HepG2 (cell line): ENCODE measurements around the gene THY1. TPM values are rescaled to one million over a fixed set of nuclear protein-coding genes. Genes with fewer than 3 reads are reported as not detected.

Experiments used
- GATAD2A ChIP-seq: IDR thresholded peaks from 2 replicates; pipeline ENCODE4 v1.6.1; 2016
- HOXA7 ChIP-seq: sonication (generic); formaldehyde crosslinking; IDR thresholded peaks from 2 replicates; pipeline ENCODE4 v1.8.1; 2022; ENCODE audit warnings: mild to moderate bottlenecking, missing genetic modification reagents, moderate library complexity
- RFX3 ChIP-seq: IDR thresholded peaks from 2 replicates; pipeline ENCODE4 v1.6.1; 2016; ENCODE audit warnings: missing biosample characterization, missing genetic modification reagents
- TEAD2 ChIP-seq: sonication (generic); formaldehyde crosslinking; IDR thresholded peaks from 2 replicates; pipeline ENCODE4 v1.9.0; 2021; ENCODE audit warnings: missing genetic modification reagents
- TOE1 ChIP-seq: sonication (generic); formaldehyde crosslinking; IDR thresholded peaks from 2 replicates; pipeline ENCODE4 v1.4.0; 2020; ENCODE audit warnings: mild to moderate bottlenecking, missing genetic modification reagents
- ZBTB20 ChIP-seq: sonication (generic); formaldehyde crosslinking; IDR thresholded peaks from 2 replicates; pipeline ENCODE4 v1.8.1; 2023; ENCODE audit warnings: missing genetic modification reagents, low read depth, mild to moderate bottlenecking, borderline replicate concordance
- polyA plus RNA-seq, 8 experiments: library from polyadenylated mRNA; depleted of rRNA in 3 of 8; stranded (reverse) in 7 of 8; unstranded in 1 of 8; fragments of >200 nt; fragmentation: Illumina TruSeq in 4 of 8; extraction: Trizol in 4 of 8; gene quantifications; 2 replicates each; pipeline versions ENCODE4 v1.2.1 to v1.2.3, GENCODE V29; 2011 to 2016; ENCODE audit warnings: low read depth in 4 of 8, missing spikeins in 1 of 8, mixed read lengths in 1 of 8; ENCODE audit not compliant: insufficient read depth in 1 of 8
- total RNA-seq, 5 experiments: library from RNA; depleted of rRNA; stranded (reverse); fragments of >200 nt; fragmentation: Illumina TruSeq; extraction: Trizol; gene quantifications; 2 replicates each; pipeline ENCODE4 v1.2.3, GENCODE V29; 2016; ENCODE audit warnings: low read depth in 1 of 5
- TF ChIP-seq, protein P1 (sequence below): sonication (generic); formaldehyde crosslinking; IDR thresholded peaks from 2 replicates; pipeline ENCODE4 v1.5.1; 2020; ENCODE audit warnings: missing genetic modification reagents, mild to moderate bottlenecking, borderline replicate concordance
- TF ChIP-seq, protein P2 (sequence below): sonication (generic); formaldehyde crosslinking; IDR thresholded peaks from 2 replicates; pipeline ENCODE4 v1.5.1; 2020; ENCODE audit warnings: mild to moderate bottlenecking, missing genetic modification reagents, borderline replicate concordance
- TF ChIP-seq, protein P3 (sequence below): sonication (generic); formaldehyde crosslinking; IDR thresholded peaks from 2 replicates; pipeline ENCODE4 v1.4.0; 2020; ENCODE audit warnings: missing genetic modification reagents, borderline replicate concordance
- TF ChIP-seq, protein P4 (sequence below): sonication (generic); formaldehyde crosslinking; IDR thresholded peaks from 2 replicates; pipeline ENCODE4 v1.4.0; 2020; ENCODE audit warnings: missing genetic modification reagents, borderline replicate concordance
- TF ChIP-seq, protein P5 (sequence below): IDR thresholded peaks from 2 replicates; pipeline ENCODE4 v1.6.1; 2012; ENCODE audit warnings: inconsistent platforms
- TF ChIP-seq, protein P6 (sequence below): sonication (generic); formaldehyde crosslinking; IDR thresholded peaks from 2 replicates; pipeline ENCODE4 v1.5.0; 2020; ENCODE audit warnings: mild to moderate bottlenecking, missing genetic modification reagents
- TF ChIP-seq, protein P7 (sequence below): sonication (generic); formaldehyde crosslinking; IDR thresholded peaks from 2 replicates; pipeline ENCODE4 v1.5.0; 2020; ENCODE audit warnings: mild to moderate bottlenecking, missing genetic modification reagents

Gene THY1
- total and polyA plus RNA-seq, 2 of the 13 experiments (the other 11 are each of a cell fraction or from before 2014, with no cell fraction given): not detected

DNA sequence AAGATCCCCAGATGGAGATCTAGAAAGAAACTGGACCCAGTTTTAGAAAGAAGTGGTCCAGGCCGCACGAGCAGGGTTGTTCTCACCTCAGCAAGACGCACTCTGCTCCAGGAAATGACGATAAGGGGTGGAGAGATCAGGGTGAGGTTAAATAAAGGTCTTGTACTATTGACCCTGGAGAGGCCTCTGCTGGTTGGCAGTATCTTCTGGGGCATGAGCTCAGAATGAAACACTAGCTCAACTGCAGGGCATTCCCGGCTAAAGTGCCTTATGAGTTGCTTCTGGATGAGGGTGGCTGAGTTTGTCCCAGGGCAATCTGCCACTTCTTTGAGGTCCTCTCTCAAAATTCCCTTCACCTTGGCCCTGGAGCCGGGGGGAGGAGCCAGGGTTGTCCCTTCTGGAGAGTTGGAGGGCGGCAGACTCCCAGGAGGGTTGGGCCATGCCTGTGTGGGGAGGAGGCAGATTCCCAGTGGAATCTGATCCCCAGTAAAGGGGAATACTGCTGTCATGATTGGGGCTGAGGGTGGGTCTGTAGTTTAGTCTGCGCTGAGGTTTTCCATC is 52.4 kb downstream of the THY1 start (continued):
- TF ChIP-seq, protein P1, sequence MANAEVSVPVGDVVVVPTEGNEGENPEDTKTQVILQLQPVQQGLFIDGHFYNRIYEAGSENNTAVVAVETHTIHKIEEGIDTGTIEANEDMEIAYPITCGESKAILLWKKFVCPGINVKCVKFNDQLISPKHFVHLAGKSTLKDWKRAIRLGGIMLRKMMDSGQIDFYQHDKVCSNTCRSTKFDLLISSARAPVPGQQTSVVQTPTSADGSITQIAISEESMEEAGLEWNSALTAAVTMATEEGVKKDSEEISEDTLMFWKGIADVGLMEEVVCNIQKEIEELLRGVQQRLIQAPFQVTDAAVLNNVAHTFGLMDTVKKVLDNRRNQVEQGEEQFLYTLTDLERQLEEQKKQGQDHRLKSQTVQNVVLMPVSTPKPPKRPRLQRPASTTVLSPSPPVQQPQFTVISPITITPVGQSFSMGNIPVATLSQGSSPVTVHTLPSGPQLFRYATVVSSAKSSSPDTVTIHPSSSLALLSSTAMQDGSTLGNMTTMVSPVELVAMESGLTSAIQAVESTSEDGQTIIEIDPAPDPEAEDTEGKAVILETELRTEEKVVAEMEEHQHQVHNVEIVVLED (CRISPR knock-in tag): no peak
- no peak for TF ChIP-seq HOXA7
- TF ChIP-seq, protein P2, sequence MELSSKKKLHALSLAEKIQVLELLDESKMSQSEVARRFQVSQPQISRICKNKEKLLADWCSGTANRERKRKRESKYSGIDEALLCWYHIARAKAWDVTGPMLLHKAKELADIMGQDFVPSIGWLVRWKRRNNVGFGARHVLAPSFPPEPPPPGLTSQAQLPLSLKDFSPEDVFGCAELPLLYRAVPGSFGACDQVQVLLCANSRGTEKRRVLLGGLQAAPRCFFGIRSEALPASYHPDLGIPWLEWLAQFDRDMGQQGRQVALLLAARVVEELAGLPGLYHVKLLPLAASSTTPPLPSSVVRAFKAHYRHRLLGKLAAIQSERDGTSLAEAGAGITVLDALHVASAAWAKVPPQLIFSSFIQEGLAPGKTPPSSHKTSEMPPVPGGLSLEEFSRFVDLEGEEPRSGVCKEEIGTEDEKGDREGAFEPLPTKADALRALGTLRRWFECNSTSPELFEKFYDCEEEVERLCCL: no peak
- no peak for TF ChIP-seq TOE1 (CRISPR knock-in tag)
- no peak for TF ChIP-seq TEAD2
- TF ChIP-seq GATAD2A (CRISPR knock-in tag): peak; percentile 58; the same call in 1 of the 2 replicates
- TF ChIP-seq, protein P3, sequence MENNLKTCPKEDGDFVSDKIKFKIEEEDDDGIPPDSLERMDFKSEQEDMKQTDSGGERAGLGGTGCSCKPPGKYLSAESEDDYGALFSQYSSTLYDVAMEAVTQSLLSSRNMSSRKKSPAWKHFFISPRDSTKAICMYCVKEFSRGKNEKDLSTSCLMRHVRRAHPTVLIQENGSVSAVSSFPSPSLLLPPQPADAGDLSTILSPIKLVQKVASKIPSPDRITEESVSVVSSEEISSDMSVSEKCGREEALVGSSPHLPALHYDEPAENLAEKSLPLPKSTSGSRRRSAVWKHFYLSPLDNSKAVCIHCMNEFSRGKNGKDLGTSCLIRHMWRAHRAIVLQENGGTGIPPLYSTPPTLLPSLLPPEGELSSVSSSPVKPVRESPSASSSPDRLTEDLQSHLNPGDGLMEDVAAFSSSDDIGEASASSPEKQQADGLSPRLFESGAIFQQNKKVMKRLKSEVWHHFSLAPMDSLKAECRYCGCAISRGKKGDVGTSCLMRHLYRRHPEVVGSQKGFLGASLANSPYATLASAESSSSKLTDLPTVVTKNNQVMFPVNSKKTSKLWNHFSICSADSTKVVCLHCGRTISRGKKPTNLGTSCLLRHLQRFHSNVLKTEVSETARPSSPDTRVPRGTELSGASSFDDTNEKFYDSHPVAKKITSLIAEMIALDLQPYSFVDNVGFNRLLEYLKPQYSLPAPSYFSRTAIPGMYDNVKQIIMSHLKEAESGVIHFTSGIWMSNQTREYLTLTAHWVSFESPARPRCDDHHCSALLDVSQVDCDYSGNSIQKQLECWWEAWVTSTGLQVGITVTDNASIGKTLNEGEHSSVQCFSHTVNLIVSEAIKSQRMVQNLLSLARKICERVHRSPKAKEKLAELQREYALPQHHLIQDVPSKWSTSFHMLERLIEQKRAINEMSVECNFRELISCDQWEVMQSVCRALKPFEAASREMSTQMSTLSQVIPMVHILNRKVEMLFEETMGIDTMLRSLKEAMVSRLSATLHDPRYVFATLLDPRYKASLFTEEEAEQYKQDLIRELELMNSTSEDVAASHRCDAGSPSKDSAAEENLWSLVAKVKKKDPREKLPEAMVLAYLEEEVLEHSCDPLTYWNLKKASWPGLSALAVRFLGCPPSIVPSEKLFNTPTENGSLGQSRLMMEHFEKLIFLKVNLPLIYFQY: no peak
- TF ChIP-seq, protein P4, sequence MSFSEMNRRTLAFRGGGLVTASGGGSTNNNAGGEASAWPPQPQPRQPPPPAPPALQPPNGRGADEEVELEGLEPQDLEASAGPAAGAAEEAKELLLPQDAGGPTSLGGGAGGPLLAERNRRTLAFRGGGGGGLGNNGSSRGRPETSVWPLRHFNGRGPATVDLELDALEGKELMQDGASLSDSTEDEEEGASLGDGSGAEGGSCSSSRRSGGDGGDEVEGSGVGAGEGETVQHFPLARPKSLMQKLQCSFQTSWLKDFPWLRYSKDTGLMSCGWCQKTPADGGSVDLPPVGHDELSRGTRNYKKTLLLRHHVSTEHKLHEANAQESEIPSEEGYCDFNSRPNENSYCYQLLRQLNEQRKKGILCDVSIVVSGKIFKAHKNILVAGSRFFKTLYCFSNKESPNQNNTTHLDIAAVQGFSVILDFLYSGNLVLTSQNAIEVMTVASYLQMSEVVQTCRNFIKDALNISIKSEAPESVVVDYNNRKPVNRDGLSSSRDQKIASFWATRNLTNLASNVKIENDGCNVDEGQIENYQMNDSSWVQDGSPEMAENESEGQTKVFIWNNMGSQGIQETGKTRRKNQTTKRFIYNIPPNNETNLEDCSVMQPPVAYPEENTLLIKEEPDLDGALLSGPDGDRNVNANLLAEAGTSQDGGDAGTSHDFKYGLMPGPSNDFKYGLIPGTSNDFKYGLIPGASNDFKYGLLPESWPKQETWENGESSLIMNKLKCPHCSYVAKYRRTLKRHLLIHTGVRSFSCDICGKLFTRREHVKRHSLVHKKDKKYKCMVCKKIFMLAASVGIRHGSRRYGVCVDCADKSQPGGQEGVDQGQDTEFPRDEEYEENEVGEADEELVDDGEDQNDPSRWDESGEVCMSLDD: no peak
- TF ChIP-seq, protein P5, sequence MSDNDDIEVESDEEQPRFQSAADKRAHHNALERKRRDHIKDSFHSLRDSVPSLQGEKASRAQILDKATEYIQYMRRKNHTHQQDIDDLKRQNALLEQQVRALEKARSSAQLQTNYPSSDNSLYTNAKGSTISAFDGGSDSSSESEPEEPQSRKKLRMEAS: no peak
- TF ChIP-seq, protein P6, sequence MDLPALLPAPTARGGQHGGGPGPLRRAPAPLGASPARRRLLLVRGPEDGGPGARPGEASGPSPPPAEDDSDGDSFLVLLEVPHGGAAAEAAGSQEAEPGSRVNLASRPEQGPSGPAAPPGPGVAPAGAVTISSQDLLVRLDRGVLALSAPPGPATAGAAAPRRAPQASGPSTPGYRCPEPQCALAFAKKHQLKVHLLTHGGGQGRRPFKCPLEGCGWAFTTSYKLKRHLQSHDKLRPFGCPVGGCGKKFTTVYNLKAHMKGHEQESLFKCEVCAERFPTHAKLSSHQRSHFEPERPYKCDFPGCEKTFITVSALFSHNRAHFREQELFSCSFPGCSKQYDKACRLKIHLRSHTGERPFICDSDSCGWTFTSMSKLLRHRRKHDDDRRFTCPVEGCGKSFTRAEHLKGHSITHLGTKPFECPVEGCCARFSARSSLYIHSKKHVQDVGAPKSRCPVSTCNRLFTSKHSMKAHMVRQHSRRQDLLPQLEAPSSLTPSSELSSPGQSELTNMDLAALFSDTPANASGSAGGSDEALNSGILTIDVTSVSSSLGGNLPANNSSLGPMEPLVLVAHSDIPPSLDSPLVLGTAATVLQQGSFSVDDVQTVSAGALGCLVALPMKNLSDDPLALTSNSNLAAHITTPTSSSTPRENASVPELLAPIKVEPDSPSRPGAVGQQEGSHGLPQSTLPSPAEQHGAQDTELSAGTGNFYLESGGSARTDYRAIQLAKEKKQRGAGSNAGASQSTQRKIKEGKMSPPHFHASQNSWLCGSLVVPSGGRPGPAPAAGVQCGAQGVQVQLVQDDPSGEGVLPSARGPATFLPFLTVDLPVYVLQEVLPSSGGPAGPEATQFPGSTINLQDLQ (CRISPR knock-in tag): no peak
- TF ChIP-seq ZBTB20 (CRISPR knock-in tag): 0 out of 2 replicates have a peak, but pooled peaks have one; percentile 46
- TF ChIP-seq RFX3 (CRISPR knock-in tag): no peak
- TF ChIP-seq, protein P7, sequence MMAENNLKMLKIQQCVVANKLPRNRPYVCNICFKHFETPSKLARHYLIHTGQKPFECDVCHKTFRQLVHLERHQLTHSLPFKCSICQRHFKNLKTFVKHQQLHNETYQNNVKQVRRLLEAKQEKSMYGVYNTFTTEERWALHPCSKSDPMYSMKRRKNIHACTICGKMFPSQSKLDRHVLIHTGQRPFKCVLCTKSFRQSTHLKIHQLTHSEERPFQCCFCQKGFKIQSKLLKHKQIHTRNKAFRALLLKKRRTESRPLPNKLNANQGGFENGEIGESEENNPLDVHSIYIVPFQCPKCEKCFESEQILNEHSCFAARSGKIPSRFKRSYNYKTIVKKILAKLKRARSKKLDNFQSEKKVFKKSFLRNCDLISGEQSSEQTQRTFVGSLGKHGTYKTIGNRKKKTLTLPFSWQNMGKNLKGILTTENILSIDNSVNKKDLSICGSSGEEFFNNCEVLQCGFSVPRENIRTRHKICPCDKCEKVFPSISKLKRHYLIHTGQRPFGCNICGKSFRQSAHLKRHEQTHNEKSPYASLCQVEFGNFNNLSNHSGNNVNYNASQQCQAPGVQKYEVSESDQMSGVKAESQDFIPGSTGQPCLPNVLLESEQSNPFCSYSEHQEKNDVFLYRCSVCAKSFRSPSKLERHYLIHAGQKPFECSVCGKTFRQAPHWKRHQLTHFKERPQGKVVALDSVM (CRISPR knock-in tag): peak; percentile 36; the same call in 1 of the 2 replicates
